WTC11 (cell line): ENCODE data around the gene CPA4. TPM values are rescaled to one million over a fixed set of nuclear protein-coding genes. Genes with fewer than 3 reads are reported as not detected.

Source experiments
- ATAC-seq: fragments of 200-7000 bp; cut with Tn5 transposase; 2 replicates; pipeline ENCODE4 v1.10.0; 2021; ENCODE audit warnings: mild to moderate bottlenecking, moderate library complexity
- CTCF ChIA-PET: fragments of 300-600 bp; sonication (Branson Sonifier 250); formaldehyde crosslinking; loops from one replicate; lab custom pipeline; 2021; ENCODE audit warnings: antibody characterized with exemption; lab: Charles Lee
- POLR2A ChIA-PET: fragments of 350-600 bp; sonication (Branson Sonifier 250); formaldehyde crosslinking; loops from one replicate; lab custom pipeline; 2021; ENCODE audit warnings: antibody characterized with exemption; lab: Charles Lee
- DNase-seq: peaks from one replicate; pipeline ENCODE4 v3.0.0; 2021; ENCODE audit warnings: low spot score
- H3K27ac Mint-ChIP-seq: 2 replicates; pipeline ENCODE4 v1.8.0; 2021; ENCODE audit warnings: mixed read lengths
- H3K27me3 Mint-ChIP-seq: 2 replicates; pipeline ENCODE4 v1.8.0; 2021; ENCODE audit warnings: low read depth, mild to moderate bottlenecking, moderate library complexity, mixed read lengths
- H3K36me3 Mint-ChIP-seq: 2 replicates; pipeline ENCODE4 v1.8.0; 2021; ENCODE audit warnings: mixed read lengths
- H3K4me1 Mint-ChIP-seq: 2 replicates; pipeline ENCODE4 v1.8.0; 2022; ENCODE audit warnings: mixed read lengths
- H3K4me3 Mint-ChIP-seq: 2 replicates; pipeline ENCODE4 v1.8.0; 2021; ENCODE audit warnings: mild to moderate bottlenecking, moderate library complexity, mixed read lengths
- H3K9me3 Mint-ChIP-seq: 2 replicates; pipeline ENCODE4 v1.8.0; 2021; ENCODE audit warnings: mixed read lengths
- ELF4 ChIP-seq: sonication (generic); formaldehyde crosslinking; IDR thresholded peaks from 2 replicates; pipeline ENCODE4 v1.8.1; 2022; ENCODE audit warnings: low read depth, mild to moderate bottlenecking, moderate library complexity, missing genetic modification reagents
- GRHL2 ChIP-seq: fragments of 250-450 bp; sonication (Bioruptor Pico); IDR thresholded peaks from 2 replicates; pipeline ENCODE4 v1.8.0; 2022; ENCODE audit warnings: mild to moderate bottlenecking, moderate library complexity; ENCODE audit not compliant: insufficient replicate concordance, severe bottlenecking
- JUN ChIP-seq: sonication (generic); formaldehyde crosslinking; IDR thresholded peaks from 2 replicates; pipeline ENCODE4 v1.8.0; 2023; ENCODE audit warnings: mild to moderate bottlenecking, missing genetic modification reagents
- MYBL2 ChIP-seq: sonication (generic); formaldehyde crosslinking; IDR thresholded peaks from 2 replicates; pipeline ENCODE4 v1.8.1; 2023; ENCODE audit warnings: mild to moderate bottlenecking, moderate library complexity, missing genetic modification reagents
- NFATC4 ChIP-seq: fragments of 250-450 bp; sonication (Bioruptor Pico); IDR thresholded peaks from 2 replicates; pipeline ENCODE4 v1.9.0; 2021; ENCODE audit warnings: mild to moderate bottlenecking
- OVOL2 ChIP-seq: fragments of 250-450 bp; sonication (Bioruptor Pico); IDR thresholded peaks from 2 replicates; pipeline ENCODE4 v1.9.0; 2021; ENCODE audit warnings: mild to moderate bottlenecking, borderline replicate concordance
- SP1 ChIP-seq: sonication (generic); formaldehyde crosslinking; conservative IDR thresholded peaks from 2 replicates; pipeline ENCODE4 v1.8.1; 2022; ENCODE audit warnings: missing genetic modification reagents
- ZBTB21 ChIP-seq: sonication (generic); formaldehyde crosslinking; IDR thresholded peaks from 2 replicates; pipeline ENCODE4 v1.8.1; 2023; ENCODE audit warnings: mild to moderate bottlenecking, missing genetic modification reagents, borderline replicate concordance
- ZNF263 ChIP-seq: sonication (generic); formaldehyde crosslinking; IDR thresholded peaks from 2 replicates; pipeline ENCODE4 v1.8.1; 2022; ENCODE audit warnings: low read depth, mild to moderate bottlenecking, moderate library complexity, missing genetic modification reagents
- ZNF423 ChIP-seq: fragments of 250-450 bp; sonication (Bioruptor Pico); IDR thresholded peaks from 2 replicates; pipeline ENCODE4 v2.1.2; 2022; ENCODE audit warnings: mild to moderate bottlenecking, moderate library complexity
- total RNA-seq: library from RNA; stranded (reverse); gene quantifications from 3 replicates; pipeline ENCODE4 v1.2.3, GENCODE V29; 2021
- TF ChIP-seq, protein P1 (sequence below): sonication (generic); formaldehyde crosslinking; IDR thresholded peaks from 2 replicates; pipeline ENCODE4 v1.8.1; 2023; ENCODE audit warnings: mild to moderate bottlenecking, missing genetic modification reagents
- TF ChIP-seq, protein P2 (sequence below): sonication (generic); formaldehyde crosslinking; IDR thresholded peaks from 2 replicates; pipeline ENCODE4 v1.8.1; 2022; ENCODE audit warnings: missing genetic modification reagents, borderline replicate concordance
- TF ChIP-seq, protein P3 (sequence below): fragments of 250-450 bp; sonication (Bioruptor Pico); IDR thresholded peaks from 2 replicates; pipeline ENCODE4 v1.8.0; 2021; ENCODE audit warnings: mild to moderate bottlenecking
- TF ChIP-seq, protein P4 (sequence below): fragments of 250-450 bp; sonication (Bioruptor Pico); conservative IDR thresholded peaks from 2 replicates; pipeline ENCODE4 v1.9.0; 2021; ENCODE audit warnings: mild to moderate bottlenecking
- TF ChIP-seq, protein P5 (sequence below): sonication (generic); formaldehyde crosslinking; IDR thresholded peaks from 2 replicates; pipeline ENCODE4 v1.8.0; 2022; ENCODE audit warnings: mild to moderate bottlenecking, missing genetic modification reagents
- TF ChIP-seq, protein P6 (sequence below): sonication (generic); formaldehyde crosslinking; IDR thresholded peaks from 2 replicates; pipeline ENCODE4 v1.8.1; 2022; ENCODE audit warnings: low read depth, missing genetic modification reagents, borderline replicate concordance

Gene CPA4
- total RNA-seq, 1 experiment from 2014 or later, result not detected

DNA sequence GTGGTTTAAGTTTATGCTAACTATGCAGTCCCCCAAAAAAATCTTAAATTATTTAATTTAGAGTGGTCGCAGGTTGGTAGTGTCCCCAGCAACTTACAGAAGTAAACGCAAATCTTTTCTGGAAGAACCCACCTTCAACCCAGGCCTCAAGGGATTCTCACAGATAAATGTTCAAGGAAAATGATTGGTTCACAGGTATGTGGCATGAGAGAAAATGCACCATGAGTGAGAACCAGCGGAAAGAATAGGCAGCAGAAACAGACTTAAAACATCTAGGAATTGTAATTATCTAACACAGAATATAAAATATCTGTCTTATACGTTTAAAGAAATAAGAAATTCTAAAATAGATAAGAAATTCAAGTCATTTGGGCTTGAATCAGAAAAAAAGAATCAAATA, 48.9 kb downstream of the CPA4 start:
- POLR2A ChIA-PET, result no interaction called here
- no peaks in the 10 kb centered on the region for H3K36me3 Mint-ChIP-seq
- peaks cover 38% of the 10 kb centered on the region for H3K4me1 Mint-ChIP-seq
- no peak overlapping the region for H3K27ac Mint-ChIP-seq
- no peaks in the 10 kb centered on the region for H3K27me3 Mint-ChIP-seq
- no peak overlapping the region for H3K4me3 Mint-ChIP-seq
- DNase-seq (no peak), ATAC-seq (no peak)
- CTCF ChIA-PET, result no interaction called here
- H3K9me3 Mint-ChIP-seq, result no peaks in the 10 kb centered on the region
- TF ChIP-seq, protein P1, sequence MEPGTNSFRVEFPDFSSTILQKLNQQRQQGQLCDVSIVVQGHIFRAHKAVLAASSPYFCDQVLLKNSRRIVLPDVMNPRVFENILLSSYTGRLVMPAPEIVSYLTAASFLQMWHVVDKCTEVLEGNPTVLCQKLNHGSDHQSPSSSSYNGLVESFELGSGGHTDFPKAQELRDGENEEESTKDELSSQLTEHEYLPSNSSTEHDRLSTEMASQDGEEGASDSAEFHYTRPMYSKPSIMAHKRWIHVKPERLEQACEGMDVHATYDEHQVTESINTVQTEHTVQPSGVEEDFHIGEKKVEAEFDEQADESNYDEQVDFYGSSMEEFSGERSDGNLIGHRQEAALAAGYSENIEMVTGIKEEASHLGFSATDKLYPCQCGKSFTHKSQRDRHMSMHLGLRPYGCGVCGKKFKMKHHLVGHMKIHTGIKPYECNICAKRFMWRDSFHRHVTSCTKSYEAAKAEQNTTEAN (CRISPR knock-in tag), result no peak
- TF ChIP-seq ZBTB21 (no peak), SP1 (CRISPR knock-in tag) (no peak), MYBL2 (CRISPR knock-in tag) (no peak), ELF4 (CRISPR knock-in tag) (no peak)

DNA sequence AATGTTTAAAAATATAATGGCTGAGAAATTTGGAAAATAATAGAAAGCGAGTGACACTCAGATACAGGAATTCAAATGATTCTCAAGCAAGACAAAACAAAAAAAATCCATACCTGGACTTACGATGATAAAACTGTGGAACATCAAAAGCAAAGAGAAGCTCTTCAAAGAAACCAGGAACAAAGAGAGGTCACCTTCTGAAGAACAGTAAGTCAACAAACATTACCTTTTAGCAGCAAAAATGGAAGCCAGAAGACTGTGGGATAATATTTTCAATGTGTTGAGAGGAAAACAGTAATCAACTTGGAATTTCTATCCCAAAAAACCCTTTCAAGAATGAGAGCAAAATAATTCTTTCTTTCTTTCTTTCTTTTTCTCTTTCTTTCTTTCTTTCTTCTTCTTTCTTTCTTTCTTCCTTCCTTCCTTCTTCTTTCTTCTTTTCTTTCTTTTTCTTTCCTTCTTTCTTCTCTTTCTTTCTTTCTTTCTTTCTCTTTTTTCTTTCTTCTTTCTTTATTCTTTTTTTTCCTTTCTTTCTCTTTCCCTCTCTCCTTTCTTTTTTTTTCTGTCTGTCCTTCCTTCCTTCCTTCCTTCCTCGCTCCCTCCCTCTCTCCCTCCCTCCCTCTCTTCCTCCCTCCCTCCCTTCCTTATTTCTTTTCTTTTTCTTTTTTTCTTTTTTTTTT, 49.9 kb downstream of the CPA4 start:
- Mint-ChIP-seq H3K9me3 (no peaks in the 10 kb centered on the region), H3K4me1 (peaks cover 33% of the 10 kb centered on the region), H3K36me3 (no peaks in the 10 kb centered on the region), H3K4me3 (no peak overlapping the region), H3K27me3 (no peaks in the 10 kb centered on the region; the same call in 1 of the 2 replicates), H3K27ac (no peak overlapping the region)
- ChIA-PET CTCF (no interaction called here), POLR2A (interaction anchor here (0.6 kb wide), 1 partner anchor 1125 kb away, joined by 4 read pairs; no protein-coding TSS in a partner anchor)
- DNase-seq (no peak), ATAC-seq (no peak)
- TF ChIP-seq, protein P2, sequence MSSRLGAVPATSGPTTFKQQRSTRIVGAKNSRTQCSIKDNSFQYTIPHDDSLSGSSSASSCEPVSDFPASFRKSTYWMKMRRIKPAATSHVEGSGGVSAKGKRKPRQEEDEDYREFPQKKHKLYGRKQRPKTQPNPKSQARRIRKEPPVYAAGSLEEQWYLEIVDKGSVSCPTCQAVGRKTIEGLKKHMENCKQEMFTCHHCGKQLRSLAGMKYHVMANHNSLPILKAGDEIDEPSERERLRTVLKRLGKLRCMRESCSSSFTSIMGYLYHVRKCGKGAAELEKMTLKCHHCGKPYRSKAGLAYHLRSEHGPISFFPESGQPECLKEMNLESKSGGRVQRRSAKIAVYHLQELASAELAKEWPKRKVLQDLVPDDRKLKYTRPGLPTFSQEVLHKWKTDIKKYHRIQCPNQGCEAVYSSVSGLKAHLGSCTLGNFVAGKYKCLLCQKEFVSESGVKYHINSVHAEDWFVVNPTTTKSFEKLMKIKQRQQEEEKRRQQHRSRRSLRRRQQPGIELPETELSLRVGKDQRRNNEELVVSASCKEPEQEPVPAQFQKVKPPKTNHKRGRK (CRISPR knock-in tag), result peak; percentile 64; the same call in 1 of the 2 replicates
- no peak for TF ChIP-seq ZNF263 (CRISPR knock-in tag)

DNA sequence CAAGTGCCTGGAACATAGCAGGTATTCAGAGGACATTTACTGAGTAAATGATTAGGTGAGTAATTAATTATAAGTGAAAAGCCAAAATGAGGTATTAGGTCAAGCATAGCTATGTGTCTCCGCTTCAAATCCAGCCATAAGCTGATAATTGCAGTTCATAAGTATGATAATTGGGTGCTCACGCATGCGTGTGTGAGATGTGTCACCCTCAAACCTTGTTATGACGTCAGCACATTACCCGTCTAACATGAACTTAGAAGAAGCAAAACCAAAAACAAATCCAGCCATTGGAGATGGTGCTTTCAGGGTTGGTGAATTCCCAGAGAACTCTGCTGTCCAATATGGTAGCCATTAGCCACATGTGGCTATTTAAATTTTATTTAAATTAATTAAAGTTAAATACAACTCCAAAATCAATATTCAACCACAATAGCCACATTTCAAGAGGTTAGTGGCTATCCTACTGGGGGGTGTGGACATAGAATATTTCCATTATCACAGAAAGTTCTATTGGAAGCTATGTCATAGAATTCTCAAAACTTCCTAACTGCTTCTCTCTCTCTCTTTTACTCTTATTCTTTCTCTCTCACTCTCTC, 51.4 kb downstream of the CPA4 start, which contains the start of gene CPA5:
Gene CPA5, plus strand, starts transcription at position 546 of the 596 bp plus-strand sequence. CDS start 1,670 bp downstream, outside the sequence.
- ChIA-PET POLR2A (no interaction called here), CTCF (no interaction called here)
- Mint-ChIP-seq H3K9me3 (no peaks in the 10 kb centered on the region), H3K4me1 (peaks cover 18% of the 10 kb centered on the region), H3K27me3 (no peaks in the 10 kb centered on the region; the same call in 1 of the 2 replicates), H3K27ac (no peak within 1 kb of the TSS), H3K36me3 (no peaks in the 10 kb centered on the region), H3K4me3 (peak within 1 kb of the TSS; percentile 16; the same call in 1 of the 2 replicates)
- TF ChIP-seq GRHL2 (CRISPR knock-in tag) (no peak), NFATC4 (CRISPR knock-in tag) (no peak), JUN (no peak), OVOL2 (no peak), ZNF423 (CRISPR knock-in tag) (no peak)
- TF ChIP-seq, protein P3, sequence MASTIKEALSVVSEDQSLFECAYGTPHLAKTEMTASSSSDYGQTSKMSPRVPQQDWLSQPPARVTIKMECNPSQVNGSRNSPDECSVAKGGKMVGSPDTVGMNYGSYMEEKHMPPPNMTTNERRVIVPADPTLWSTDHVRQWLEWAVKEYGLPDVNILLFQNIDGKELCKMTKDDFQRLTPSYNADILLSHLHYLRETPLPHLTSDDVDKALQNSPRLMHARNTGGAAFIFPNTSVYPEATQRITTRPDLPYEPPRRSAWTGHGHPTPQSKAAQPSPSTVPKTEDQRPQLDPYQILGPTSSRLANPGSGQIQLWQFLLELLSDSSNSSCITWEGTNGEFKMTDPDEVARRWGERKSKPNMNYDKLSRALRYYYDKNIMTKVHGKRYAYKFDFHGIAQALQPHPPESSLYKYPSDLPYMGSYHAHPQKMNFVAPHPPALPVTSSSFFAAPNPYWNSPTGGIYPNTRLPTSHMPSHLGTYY (CRISPR knock-in tag), result no peak
- TF ChIP-seq, protein P4, sequence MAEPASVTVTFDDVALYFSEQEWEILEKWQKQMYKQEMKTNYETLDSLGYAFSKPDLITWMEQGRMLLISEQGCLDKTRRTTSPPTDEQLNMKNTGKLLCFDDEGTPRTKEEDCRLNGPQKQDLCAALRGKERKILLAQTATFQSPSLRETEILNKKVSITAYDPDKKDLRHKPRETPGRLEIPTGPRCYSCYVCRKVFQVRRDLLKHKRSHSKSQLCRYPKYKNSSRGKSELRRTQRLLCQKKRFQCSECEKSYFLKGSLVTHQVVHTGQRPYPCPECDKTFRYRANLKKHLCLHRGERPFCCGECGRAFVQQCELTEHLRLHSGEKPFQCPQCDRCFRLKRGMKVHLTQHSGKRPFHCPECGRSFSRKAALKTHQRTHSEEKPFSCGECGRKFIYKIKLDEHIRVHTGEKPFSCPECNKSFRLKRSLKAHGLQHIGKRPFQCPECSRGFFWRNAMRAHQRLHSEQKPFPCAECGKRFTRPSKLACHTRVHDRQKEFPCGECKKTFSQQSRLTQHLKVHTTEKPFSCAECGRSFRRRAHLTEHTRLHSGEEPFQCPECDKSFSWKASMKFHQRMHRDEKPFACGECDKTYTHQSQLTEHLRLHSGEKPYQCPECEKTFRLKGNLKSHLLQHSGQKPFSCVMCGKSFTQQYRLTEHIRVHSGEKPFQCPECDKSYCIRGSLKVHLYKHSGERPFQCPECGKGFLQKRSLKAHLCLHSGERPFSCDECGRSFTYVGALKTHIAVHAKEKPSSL (CRISPR knock-in tag), result no peak
- TF ChIP-seq, protein P5, sequence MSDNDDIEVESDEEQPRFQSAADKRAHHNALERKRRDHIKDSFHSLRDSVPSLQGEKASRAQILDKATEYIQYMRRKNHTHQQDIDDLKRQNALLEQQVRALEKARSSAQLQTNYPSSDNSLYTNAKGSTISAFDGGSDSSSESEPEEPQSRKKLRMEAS (CRISPR knock-in tag), result no peak
- TF ChIP-seq, protein P6, sequence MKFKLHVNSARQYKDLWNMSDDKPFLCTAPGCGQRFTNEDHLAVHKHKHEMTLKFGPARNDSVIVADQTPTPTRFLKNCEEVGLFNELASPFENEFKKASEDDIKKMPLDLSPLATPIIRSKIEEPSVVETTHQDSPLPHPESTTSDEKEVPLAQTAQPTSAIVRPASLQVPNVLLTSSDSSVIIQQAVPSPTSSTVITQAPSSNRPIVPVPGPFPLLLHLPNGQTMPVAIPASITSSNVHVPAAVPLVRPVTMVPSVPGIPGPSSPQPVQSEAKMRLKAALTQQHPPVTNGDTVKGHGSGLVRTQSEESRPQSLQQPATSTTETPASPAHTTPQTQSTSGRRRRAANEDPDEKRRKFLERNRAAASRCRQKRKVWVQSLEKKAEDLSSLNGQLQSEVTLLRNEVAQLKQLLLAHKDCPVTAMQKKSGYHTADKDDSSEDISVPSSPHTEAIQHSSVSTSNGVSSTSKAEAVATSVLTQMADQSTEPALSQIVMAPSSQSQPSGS (CRISPR knock-in tag), result no peak
- DNase-seq (no peak), ATAC-seq (no peak)
